ENCODE results near the gene RPTOR.

The RPTOR gene

GRCh38 chr17:80948019-80948975, 403.7 kb downstream of the RPTOR start:
- H3K4me2 ChIP-seq (ENCODE audit: low read length): no peak overlapping the region
- H3K9ac ChIP-seq (ENCODE audit: low read length): no peak overlapping the region
- no peak overlapping the region for H3K27ac ChIP-seq (ENCODE audit: low read length)
- no peaks in the 10 kb centered on the region for H3K27me3 ChIP-seq (ENCODE audit: low read depth, low read length)
- H3K4me3 ChIP-seq (ENCODE audit: low read length): no peak overlapping the region
- no peaks in the 10 kb centered on the region for H3K79me2 ChIP-seq (ENCODE audit: low read length)
- H3K36me3 ChIP-seq (replicated peaks; ENCODE audit: low read depth, low read length): peaks cover 11% of the 10 kb centered on the region
- H3K9me3 ChIP-seq (ENCODE audit: insufficient read depth, low read length): no peaks in the 10 kb centered on the region
- no peaks in the 10 kb centered on the region for H4K20me1 ChIP-seq (ENCODE audit: insufficient read depth, low read length)
- no peak overlapping the region for H2AFZ ChIP-seq (ENCODE audit: low read depth, low read length)
- no peaks in the 10 kb centered on the region for H3K4me1 ChIP-seq (ENCODE audit: low read length)
- TF ChIP-seq CTCF (IDR thresholded peaks at IDR 0.05; ENCODE audit: low read depth, low read length): no peak
- TF ChIP-seq EZH2phosphoT487 (IDR thresholded peaks at IDR 0.05; ENCODE audit: low read depth): no peak

- Histone ChIP-seq H3K36me3 (replicated peaks; ENCODE audit: low read depth, low read length) (peaks cover 11% of the 10 kb centered on the region), H3K9me3 (ENCODE audit: insufficient read depth, low read length) (no peaks in the 10 kb centered on the region), H4K20me1 (ENCODE audit: insufficient read depth, low read length) (no peaks in the 10 kb centered on the region), H3K4me1 (ENCODE audit: low read length) (no peaks in the 10 kb centered on the region), H3K27me3 (ENCODE audit: low read depth, low read length) (no peaks in the 10 kb centered on the region), H2AFZ (ENCODE audit: low read depth, low read length) (no peak overlapping the region), H3K4me2 (ENCODE audit: low read length) (no peak overlapping the region), H3K79me2 (ENCODE audit: low read length) (no peaks in the 10 kb centered on the region), H3K4me3 (ENCODE audit: low read length) (no peak overlapping the region), H3K9ac (ENCODE audit: low read length) (no peak overlapping the region), H3K27ac (ENCODE audit: low read length) (no peak overlapping the region)
- no peak for TF ChIP-seq EZH2phosphoT487 (IDR thresholded peaks at IDR 0.05; ENCODE audit: low read depth)
- TF ChIP-seq CTCF (IDR thresholded peaks at IDR 0.05; ENCODE audit: low read depth, low read length): peak; percentile 5; the same call in 1 of the 2 replicates
Observed at GRCh38 chr17:80948976-80949450, 404.4 kb downstream of the RPTOR start.

GRCh38 chr17:80949451-80950421, 405.1 kb downstream of the RPTOR start:
- H3K4me2 ChIP-seq (ENCODE audit: low read length): no peak overlapping the region
- H3K27me3 ChIP-seq (ENCODE audit: low read depth, low read length): no peaks in the 10 kb centered on the region
- H3K4me1 ChIP-seq (ENCODE audit: low read length): no peaks in the 10 kb centered on the region
- H3K79me2 ChIP-seq (ENCODE audit: low read length): no peaks in the 10 kb centered on the region
- no peak overlapping the region for H2AFZ ChIP-seq (ENCODE audit: low read depth, low read length)
- TF ChIP-seq CTCF (IDR thresholded peaks at IDR 0.05; ENCODE audit: low read depth, low read length) (no peak), EZH2phosphoT487 (IDR thresholded peaks at IDR 0.05; ENCODE audit: low read depth) (no peak)
- H4K20me1 ChIP-seq (ENCODE audit: insufficient read depth, low read length): no peaks in the 10 kb centered on the region
- H3K9ac ChIP-seq (ENCODE audit: low read length): no peak overlapping the region
- H3K36me3 ChIP-seq (replicated peaks; ENCODE audit: low read depth, low read length): peaks cover 11% of the 10 kb centered on the region
- H3K27ac ChIP-seq (ENCODE audit: low read length): no peak overlapping the region
- no peaks in the 10 kb centered on the region for H3K9me3 ChIP-seq (ENCODE audit: insufficient read depth, low read length)
- no peak overlapping the region for H3K4me3 ChIP-seq (ENCODE audit: low read length)
